OCI-LY1 (cell line): ENCODE data around the gene FAM89B.

Experiments used
- H2AFZ ChIP-seq: fragments of 200-600 bp; sonication (generic), shearing (Covaris generic); 2 replicates; pipeline ENCODE4 v1.6.0; 2014; ENCODE audit warnings: antibody characterized with exemption, mild to moderate bottlenecking, low read length
- H3F3A ChIP-seq: fragments of 200-600 bp; sonication (generic), shearing (Covaris generic); 2 replicates; pipeline ENCODE4 v1.6.0; 2014; ENCODE audit warnings: mild to moderate bottlenecking, antibody characterized with exemption, low read length, moderate library complexity; ENCODE audit not compliant: insufficient read depth
- H3K27ac ChIP-seq: fragments of 200-600 bp; sonication (generic); 2 replicates; pipeline ENCODE4 v1.5.1; 2014; ENCODE audit warnings: low read length, mixed run types, mild to moderate bottlenecking, low read depth; ENCODE audit not compliant: poor library complexity, severe bottlenecking
- H3K27me3 ChIP-seq: fragments of 200-600 bp; sonication (generic); 2 replicates; pipeline ENCODE4 v1.6.0; 2014; ENCODE audit warnings: antibody characterized with exemption, mild to moderate bottlenecking, low read length, moderate library complexity; ENCODE audit not compliant: insufficient read depth
- H3K36me3 ChIP-seq: fragments of 200-600 bp; sonication (generic); 2 replicates; pipeline ENCODE4 v1.6.1; 2014; ENCODE audit warnings: mild to moderate bottlenecking, antibody characterized with exemption, low read length, moderate library complexity, mixed read lengths; ENCODE audit not compliant: insufficient read depth
- H3K4me1 ChIP-seq: fragments of 200-600 bp; sonication (generic); 2 replicates; pipeline ENCODE4 v1.5.1; 2014; ENCODE audit warnings: mild to moderate bottlenecking, low read length, moderate library complexity; ENCODE audit not compliant: insufficient read depth, severe bottlenecking
- H3K4me2 ChIP-seq: fragments of 200-600 bp; sonication (generic), shearing (Covaris generic); 2 replicates; pipeline ENCODE4 v1.6.1; 2014; ENCODE audit warnings: low read length
- H3K4me3 ChIP-seq: fragments of 200-600 bp; sonication (generic); 2 replicates; pipeline ENCODE4 v1.5.1; 2014; ENCODE audit warnings: low read length, low read depth, mild to moderate bottlenecking, mixed read lengths; ENCODE audit not compliant: poor library complexity, severe bottlenecking
- H3K79me2 ChIP-seq: fragments of 200-600 bp; shearing (Covaris generic); 2 replicates; pipeline ENCODE4 v1.6.1; 2016; ENCODE audit warnings: mixed run types, low read length, mixed read lengths; ENCODE audit not compliant: insufficient read depth
- H3K9ac ChIP-seq: fragments of 200-600 bp; sonication (generic), shearing (Covaris generic); 2 replicates; pipeline ENCODE4 v1.6.1; 2014; ENCODE audit warnings: mild to moderate bottlenecking, low read length, mixed read lengths
- H3K9me2 ChIP-seq: fragments of 200-600 bp; sonication (generic), shearing (Covaris generic); 2 replicates; pipeline ENCODE4 v1.6.1; 2014; ENCODE audit warnings: low read depth, mild to moderate bottlenecking, low read length, mixed read lengths
- H3K9me3 ChIP-seq: fragments of 200-600 bp; shearing (Covaris generic); 2 replicates; pipeline ENCODE4 v1.6.1; 2014; ENCODE audit warnings: low read length, mixed read lengths
- H4K20me1 ChIP-seq: fragments of 200-600 bp; sonication (generic), shearing (Covaris generic); 2 replicates; pipeline ENCODE4 v1.6.0; 2016; ENCODE audit warnings: mild to moderate bottlenecking, low read length; ENCODE audit not compliant: insufficient read depth
- EZH2 ChIP-seq: fragments of 200-600 bp; sonication (generic), shearing (Covaris generic); IDR thresholded peaks from 2 replicates; pipeline ENCODE4 v1.8.0; 2017; ENCODE audit warnings: borderline replicate concordance, mixed run types, mild to moderate bottlenecking, antibody characterized with exemption, low read length, moderate library complexity, mixed read lengths
- TF ChIP-seq, protein P1 (sequence below): fragments of 200-600 bp; sonication (generic), shearing (Covaris generic); IDR thresholded peaks from 2 replicates; pipeline ENCODE4 v1.5.1; 2017; ENCODE audit warnings: mild to moderate bottlenecking, antibody characterized with exemption, low read length, moderate library complexity, mixed read lengths

The FAM89B gene

DNA sequence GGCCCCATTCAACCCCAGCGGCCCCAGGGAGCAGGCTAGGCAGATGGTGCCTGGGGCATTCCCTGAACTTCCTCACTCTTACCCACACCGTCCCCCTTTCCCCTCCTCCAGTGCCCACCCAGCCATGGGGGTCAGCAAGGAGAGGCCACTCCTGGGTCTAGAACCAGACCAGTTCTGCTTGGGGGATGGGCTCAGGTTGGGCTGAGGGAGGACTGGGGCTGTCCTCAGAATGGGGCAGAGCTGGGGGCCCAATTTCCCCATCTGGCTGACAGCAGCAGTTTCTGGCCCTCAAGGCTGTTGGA is 35.1 kb upstream of the FAM89B start:
- Histone ChIP-seq H3K9me2 (no peaks in the 10 kb centered on the region), H3K79me2 (no peaks in the 10 kb centered on the region), H3F3A (no peaks in the 10 kb centered on the region), H3K9ac (no peak overlapping the region), H3K4me1 (peaks cover 14% of the 10 kb centered on the region), H3K27me3 (no peaks in the 10 kb centered on the region), H3K4me3 (no peak overlapping the region), H2AFZ (no peak overlapping the region), H3K4me2 (no peak overlapping the region), H4K20me1 (no peaks in the 10 kb centered on the region), H3K36me3 (peaks cover 22% of the 10 kb centered on the region), H3K27ac (no peak overlapping the region), H3K9me3 (no peaks in the 10 kb centered on the region)
- TF ChIP-seq EZH2, result no peak
- TF ChIP-seq, protein P1, sequence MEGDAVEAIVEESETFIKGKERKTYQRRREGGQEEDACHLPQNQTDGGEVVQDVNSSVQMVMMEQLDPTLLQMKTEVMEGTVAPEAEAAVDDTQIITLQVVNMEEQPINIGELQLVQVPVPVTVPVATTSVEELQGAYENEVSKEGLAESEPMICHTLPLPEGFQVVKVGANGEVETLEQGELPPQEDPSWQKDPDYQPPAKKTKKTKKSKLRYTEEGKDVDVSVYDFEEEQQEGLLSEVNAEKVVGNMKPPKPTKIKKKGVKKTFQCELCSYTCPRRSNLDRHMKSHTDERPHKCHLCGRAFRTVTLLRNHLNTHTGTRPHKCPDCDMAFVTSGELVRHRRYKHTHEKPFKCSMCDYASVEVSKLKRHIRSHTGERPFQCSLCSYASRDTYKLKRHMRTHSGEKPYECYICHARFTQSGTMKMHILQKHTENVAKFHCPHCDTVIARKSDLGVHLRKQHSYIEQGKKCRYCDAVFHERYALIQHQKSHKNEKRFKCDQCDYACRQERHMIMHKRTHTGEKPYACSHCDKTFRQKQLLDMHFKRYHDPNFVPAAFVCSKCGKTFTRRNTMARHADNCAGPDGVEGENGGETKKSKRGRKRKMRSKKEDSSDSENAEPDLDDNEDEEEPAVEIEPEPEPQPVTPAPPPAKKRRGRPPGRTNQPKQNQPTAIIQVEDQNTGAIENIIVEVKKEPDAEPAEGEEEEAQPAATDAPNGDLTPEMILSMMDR, result no peak

DNA sequence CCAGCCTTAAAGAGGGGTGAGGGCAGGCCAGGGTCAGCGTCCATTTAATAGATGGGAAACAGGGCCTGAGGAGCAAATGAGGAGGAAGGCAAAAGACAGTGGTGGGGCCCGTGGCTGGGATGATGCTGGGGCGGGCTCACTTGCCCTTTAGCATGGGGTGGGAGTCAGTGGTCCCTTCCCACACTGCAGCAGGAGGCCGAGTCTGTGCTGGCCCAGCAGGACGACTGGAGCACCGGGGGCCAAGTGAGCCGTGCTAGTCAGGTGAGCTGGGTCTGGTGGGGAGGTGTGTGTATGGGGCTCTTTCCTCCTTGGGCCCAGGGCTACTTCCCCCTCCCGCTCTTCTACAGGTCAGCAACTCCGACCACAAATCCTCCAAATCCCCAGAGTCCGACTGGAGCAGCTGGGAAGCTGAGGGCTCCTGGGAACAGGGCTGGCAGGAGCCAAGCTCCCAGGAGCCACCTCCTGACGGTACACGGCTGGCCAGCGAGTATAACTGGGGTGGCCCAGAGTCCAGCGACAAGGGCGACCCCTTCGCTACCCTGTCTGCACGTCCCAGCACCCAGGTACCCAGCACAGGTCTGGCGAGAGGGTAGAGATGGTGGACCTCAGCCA is 34.6 kb upstream of the FAM89B start:
- no peak overlapping the region for H3K27ac ChIP-seq
- peaks cover 18% of the 10 kb centered on the region for H3K36me3 ChIP-seq
- TF ChIP-seq, protein P1, result no peak
- TF ChIP-seq EZH2, result no peak
- no peak overlapping the region for H2AFZ ChIP-seq
- H3K9ac ChIP-seq, result no peak overlapping the region
- H4K20me1 ChIP-seq, result no peaks in the 10 kb centered on the region
- no peaks in the 10 kb centered on the region for H3K9me2 ChIP-seq
- no peaks in the 10 kb centered on the region for H3F3A ChIP-seq
- no peak overlapping the region for H3K4me2 ChIP-seq
- H3K9me3 ChIP-seq, result no peaks in the 10 kb centered on the region
- H3K27me3 ChIP-seq, result no peaks in the 10 kb centered on the region
- no peaks in the 10 kb centered on the region for H3K79me2 ChIP-seq
- no peak overlapping the region for H3K4me3 ChIP-seq
- H3K4me1 ChIP-seq, result peaks cover 14% of the 10 kb centered on the region

DNA sequence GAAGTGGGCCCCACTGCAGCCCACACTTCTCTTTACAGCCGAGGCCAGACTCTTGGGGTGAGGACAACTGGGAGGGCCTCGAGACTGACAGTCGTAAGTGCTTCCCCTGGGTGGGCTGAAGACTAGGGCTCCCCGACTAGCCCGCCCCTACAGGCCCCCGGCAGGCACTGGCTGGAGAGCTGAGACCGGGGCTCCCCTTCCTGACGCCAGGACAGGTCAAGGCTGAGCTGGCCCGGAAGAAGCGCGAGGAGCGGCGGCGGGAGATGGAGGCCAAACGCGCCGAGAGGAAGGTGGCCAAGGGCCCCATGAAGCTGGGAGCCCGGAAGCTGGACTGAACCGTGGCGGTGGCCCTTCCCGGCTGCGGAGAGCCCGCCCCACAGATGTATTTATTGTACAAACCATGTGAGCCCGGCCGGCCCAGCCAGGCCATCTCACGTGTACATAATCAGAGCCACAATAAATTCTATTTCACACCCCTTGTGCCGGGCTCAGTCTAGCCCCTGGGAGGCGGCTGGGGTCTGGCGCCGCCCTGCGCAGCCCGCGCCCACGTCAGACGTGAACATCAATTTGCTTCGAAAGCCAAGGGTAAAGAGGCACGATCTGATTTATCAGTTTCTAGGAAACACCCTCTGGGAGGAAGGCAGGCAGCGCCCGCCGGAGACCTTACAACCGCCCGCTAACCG is 34.0 kb upstream of the FAM89B start:
- Histone ChIP-seq H3K79me2 (no peaks in the 10 kb centered on the region), H4K20me1 (no peaks in the 10 kb centered on the region), H3K27ac (no peak overlapping the region), H2AFZ (no peak overlapping the region), H3K4me2 (no peak overlapping the region), H3K9me2 (no peaks in the 10 kb centered on the region), H3K9ac (no peak overlapping the region), H3K27me3 (no peaks in the 10 kb centered on the region), H3K4me3 (no peak overlapping the region), H3K4me1 (peaks cover 14% of the 10 kb centered on the region), H3K9me3 (no peaks in the 10 kb centered on the region), H3K36me3 (peaks cover 11% of the 10 kb centered on the region; the same call in 1 of the 2 replicates), H3F3A (no peaks in the 10 kb centered on the region)
- TF ChIP-seq EZH2, result no peak
- TF ChIP-seq, protein P1, result no peak
